B cell (primary cell): ENCODE results near the gene SLC2A4RG.

Experiments
- CTCF ChIP-seq: fragments of 200-600 bp; IDR thresholded peaks from one replicate; pipeline ENCODE4 v1.8.0; 2022; ENCODE audit warnings: antibody characterized with exemption, mild to moderate bottlenecking
- EZH2 ChIP-seq: IDR thresholded peaks from 2 replicates; pipeline ENCODE4 v1.6.1; 2012; ENCODE audit warnings: borderline replicate concordance, low read depth, mild to moderate bottlenecking, moderate library complexity, low read length; ENCODE audit not compliant: insufficient read depth, poor library complexity, severe bottlenecking

- no peak for TF ChIP-seq CTCF
- TF ChIP-seq EZH2 = no peak
Observed at GRCh38 chr20:63693083-63693732, 46.4 kb upstream of the SLC2A4RG start.
